ENCODE measurements around the gene AKAP7.
"Not testable (repeated sequence)": the region's sequence is repeated elsewhere in the genome, so short reads cannot be mapped to it uniquely, and the experiment has no call there.

Gene AKAP7

GRCh38 chr6:131135244-131136020, at the start of gene AKAP7:
AKAP7 (plus strand) TSS chr6:131135467; CDS start chr6:131135764, 297 bp downstream.
- DNase-seq (ENCODE audit: low spot score): peak; percentile 90

GRCh38 chr6:131090339-131090738, 44.9 kb upstream of the AKAP7 start:
- not testable (repeated sequence) for DNase-seq (ENCODE audit: low spot score)

GRCh38 chr6:131091944-131092343, 43.3 kb upstream of the AKAP7 start:
- DNase-seq (ENCODE audit: low spot score): not testable (repeated sequence)

GRCh38 chr6:131093334-131093733, 41.9 kb upstream of the AKAP7 start:
- DNase-seq (ENCODE audit: low spot score): no peak

GRCh38 chr6:131096786-131097185, 38.5 kb upstream of the AKAP7 start:
- no peak for DNase-seq (ENCODE audit: low spot score)

GRCh38 chr6:131101911-131102680, 33.2 kb upstream of the AKAP7 start:
- DNase-seq (ENCODE audit: low spot score): no peak

GRCh38 chr6:131103296-131103695, 32.0 kb upstream of the AKAP7 start:
- DNase-seq (ENCODE audit: low spot score): no peak

GRCh38 chr6:131103901-131104300, 31.4 kb upstream of the AKAP7 start:
- DNase-seq (ENCODE audit: low spot score): no peak

GRCh38 chr6:131107151-131107550, 28.1 kb upstream of the AKAP7 start:
- DNase-seq (ENCODE audit: low spot score): no peak

GRCh38 chr6:131112249-131112648, 23.0 kb upstream of the AKAP7 start:
- no peak for DNase-seq (ENCODE audit: low spot score)

GRCh38 chr6:131115651-131116050, 19.6 kb upstream of the AKAP7 start:
- DNase-seq (ENCODE audit: low spot score): no peak

GRCh38 chr6:131116321-131116720, 18.9 kb upstream of the AKAP7 start:
- no peak for DNase-seq (ENCODE audit: low spot score)

- no peak for DNase-seq (ENCODE audit: low spot score)
Measured at GRCh38 chr6:131116755-131117360, 18.4 kb upstream of the AKAP7 start.

GRCh38 chr6:131117878-131118277, 17.4 kb upstream of the AKAP7 start:
- no peak for DNase-seq (ENCODE audit: low spot score)

GRCh38 chr6:131122007-131122406, 13.3 kb upstream of the AKAP7 start:
- DNase-seq (ENCODE audit: low spot score): no peak

- DNase-seq (ENCODE audit: low spot score): no peak
Measured at GRCh38 chr6:131122516-131122915, 12.8 kb upstream of the AKAP7 start.

GRCh38 chr6:131124336-131125071, 10.8 kb upstream of the AKAP7 start:
- no peak for DNase-seq (ENCODE audit: low spot score)

- no peak for DNase-seq (ENCODE audit: low spot score)
Measured at GRCh38 chr6:131125431-131125830, 9.8 kb upstream of the AKAP7 start.

- no peak for DNase-seq (ENCODE audit: low spot score)
Measured at GRCh38 chr6:131129689-131130553, 5.3 kb upstream of the AKAP7 start.

- DNase-seq (ENCODE audit: low spot score): no peak
Measured at GRCh38 chr6:131130554-131130940, 4.7 kb upstream of the AKAP7 start.

GRCh38 chr6:131132360-131132759, 2.9 kb upstream of the AKAP7 start:
- no peak for DNase-seq (ENCODE audit: low spot score)
